Neural crest cell (in vitro differentiated cells): ENCODE results near the gene FXYD7. TPM values are rescaled to one million over a fixed set of nuclear protein-coding genes. Genes with fewer than 3 reads are reported as not detected.

Experiments used
- DNase-seq: peaks from one replicate; pipeline ENCODE4 v3.0.0; 2021; ENCODE audit warnings: low read depth, mixed read lengths, low spot score
- H3K27ac Mint-ChIP-seq: one replicate; pipeline ENCODE4 v1.8.0; 2021; ENCODE audit warnings: mild to moderate bottlenecking, mixed read lengths; ENCODE audit not compliant: unreplicated experiment
- H3K27me3 Mint-ChIP-seq: 2 replicates; pipeline ENCODE4 v1.8.0; 2021; ENCODE audit warnings: low read depth, mild to moderate bottlenecking, mixed read lengths
- H3K36me3 Mint-ChIP-seq: 2 replicates; pipeline ENCODE4 v1.8.0; 2021; ENCODE audit warnings: low read depth, mild to moderate bottlenecking, mixed read lengths
- H3K4me1 Mint-ChIP-seq: 2 replicates; pipeline ENCODE4 v1.8.0; 2021; ENCODE audit warnings: mixed read lengths
- H3K4me3 Mint-ChIP-seq: one replicate; pipeline ENCODE4 v1.8.0; 2021; ENCODE audit warnings: mild to moderate bottlenecking, mixed read lengths
- H3K9me3 Mint-ChIP-seq: 2 replicates; pipeline ENCODE4 v1.8.0; 2021; ENCODE audit warnings: mixed read lengths
- CTCF ChIP-seq: fragments of 200-600 bp; sonication (generic); conservative IDR thresholded peaks from 2 replicates; pipeline ENCODE4 v1.5.0; 2021; ENCODE audit warnings: antibody characterized with exemption, mild to moderate bottlenecking
- long read RNA-seq: library from polyadenylated mRNA; unstranded; transcript quantifications from one replicate; pipeline ENCODE4 v2.0.0, GENCODE V29; 2020
- total RNA-seq: library from RNA; stranded (reverse); gene quantifications from 2 replicates; pipeline ENCODE4 v1.2.1, GENCODE V29; 2021

FXYD7 gene
- total RNA-seq: 1.1 and 1.4 TPM in 2 replicates
- long read RNA-seq: 0 reads

- peaks cover 40% of the 10 kb centered on the region for H3K4me1 Mint-ChIP-seq
- TF ChIP-seq CTCF: peak; percentile 53
- no peak within 1 kb of the TSS for H3K27ac Mint-ChIP-seq
- peaks cover 69% of the 10 kb centered on the region for H3K27me3 Mint-ChIP-seq
- H3K4me3 Mint-ChIP-seq: peak within 1 kb of the TSS; percentile 4
- no peak for DNase-seq
- H3K9me3 Mint-ChIP-seq: no peaks in the 10 kb centered on the region
- no peaks in the 10 kb centered on the region for H3K36me3 Mint-ChIP-seq
Measured at GRCh38 chr19:35143231-35143715, at the start of gene FXYD7. TSS of gene FXYD7 (plus strand) at chr19:35143255. CDS start at chr19:35143334, 79 bp downstream.

- no peaks in the 10 kb centered on the region for H3K9me3 Mint-ChIP-seq
- TF ChIP-seq CTCF: no peak
Measured at GRCh38 chr19:35093430-35093829, 49.6 kb upstream of the FXYD7 start.

GRCh38 chr19:35093941-35094647 is 49.0 kb upstream of the FXYD7 start:
- Mint-ChIP-seq H3K4me1 (peaks cover 12% of the 10 kb centered on the region), H3K27ac (no peak overlapping the region), H3K27me3 (no peaks in the 10 kb centered on the region), H3K36me3 (no peaks in the 10 kb centered on the region), H3K4me3 (no peak overlapping the region), H3K9me3 (no peaks in the 10 kb centered on the region)
- DNase-seq: no peak
- TF ChIP-seq CTCF: no peak

More at GRCh38 chr19:35093430-35093829, 49.6 kb upstream of the FXYD7 start:
- no peak overlapping the region for H3K27ac Mint-ChIP-seq
- no peaks in the 10 kb centered on the region for H3K27me3 Mint-ChIP-seq
- H3K4me3 Mint-ChIP-seq: no peak overlapping the region
- DNase-seq: no peak
- peaks cover 12% of the 10 kb centered on the region for H3K4me1 Mint-ChIP-seq
- no peaks in the 10 kb centered on the region for H3K36me3 Mint-ChIP-seq

GRCh38 chr19:35094656-35095055 is 48.4 kb upstream of the FXYD7 start:
- peaks cover 12% of the 10 kb centered on the region for H3K4me1 Mint-ChIP-seq
- H3K9me3 Mint-ChIP-seq: no peaks in the 10 kb centered on the region
- TF ChIP-seq CTCF: no peak
- H3K27me3 Mint-ChIP-seq: no peaks in the 10 kb centered on the region
- no peaks in the 10 kb centered on the region for H3K36me3 Mint-ChIP-seq
- H3K4me3 Mint-ChIP-seq: no peak overlapping the region
- no peak for DNase-seq
- no peak overlapping the region for H3K27ac Mint-ChIP-seq

- Mint-ChIP-seq H3K36me3 (no peaks in the 10 kb centered on the region), H3K4me1 (peaks cover 7% of the 10 kb centered on the region), H3K4me3 (no peak overlapping the region), H3K9me3 (no peaks in the 10 kb centered on the region), H3K27ac (peak overlapping the region; percentile 69), H3K27me3 (no peaks in the 10 kb centered on the region)
- TF ChIP-seq CTCF: no peak
- DNase-seq: no peak
Measured at GRCh38 chr19:35095667-35096368, 47.2 kb upstream of the FXYD7 start.
